Right renal pelvis (tissue), 4 donors: ENCODE data around the gene PRKN. TPM values are rescaled to one million over a fixed set of nuclear protein-coding genes. Genes with fewer than 3 reads are reported as not detected.

Experiments
- DNase-seq, 4 donors: peaks; one replicate each; pipeline ENCODE4 v3.0.0-alpha.2; 2013; ENCODE audit warnings: low read depth in 4 of 4, low spot score in 3 of 4, missing footprints in 1 of 4
- polyA plus RNA-seq, 4 donors: library from polyadenylated mRNA; unstranded; fragments of 120-200 nt; gene quantifications; one replicate each; pipeline ENCODE4 v1.2.1, GENCODE V29; 2013; ENCODE audit not compliant: insufficient read length in 4 of 4

The PRKN gene
- polyA plus RNA-seq, 4 donors: 8.7 to 12.4 (median 10.8) TPM

GRCh38 chr6:162092816-162093502 lies 634.6 kb downstream of the PRKN start:
- DNase-seq: no peak

GRCh38 chr6:162090734-162091133 lies 636.8 kb downstream of the PRKN start:
- no peak for DNase-seq

GRCh38 chr6:162088091-162088490 lies 639.5 kb downstream of the PRKN start:
- no peak for DNase-seq

- DNase-seq: no peak
Measured at GRCh38 chr6:162085561-162085960, 642.0 kb downstream of the PRKN start.

- DNase-seq: no peak
Measured at GRCh38 chr6:162082520-162082919, 645.0 kb downstream of the PRKN start.

GRCh38 chr6:162078667-162079066 lies 648.9 kb downstream of the PRKN start:
- no peak for DNase-seq

- DNase-seq: no peak
Measured at GRCh38 chr6:162078126-162078525, 649.4 kb downstream of the PRKN start.

GRCh38 chr6:162076816-162077215 lies 650.8 kb downstream of the PRKN start:
- DNase-seq: no peak

- DNase-seq: no peak
Measured at GRCh38 chr6:162074641-162075275, 652.8 kb downstream of the PRKN start.

- no peak for DNase-seq
Measured at GRCh38 chr6:162070639-162071038, 656.9 kb downstream of the PRKN start.

GRCh38 chr6:162069995-162070394 lies 657.6 kb downstream of the PRKN start:
- DNase-seq: no peak

GRCh38 chr6:162068340-162068739 lies 659.2 kb downstream of the PRKN start:
- DNase-seq: no peak

- DNase-seq: no peak
Measured at GRCh38 chr6:162063666-162064065, 663.9 kb downstream of the PRKN start.

GRCh38 chr6:162058281-162058875 lies 669.2 kb downstream of the PRKN start:
- peak in 1 of 4 donors; percentile 31 for DNase-seq

GRCh38 chr6:162056745-162057144 lies 670.8 kb downstream of the PRKN start:
- no peak for DNase-seq

- no peak for DNase-seq
Measured at GRCh38 chr6:162056061-162056460, 671.5 kb downstream of the PRKN start.

GRCh38 chr6:162055365-162055764 lies 672.2 kb downstream of the PRKN start:
- DNase-seq: no peak

- DNase-seq: no peak
Measured at GRCh38 chr6:162053084-162053483, 674.5 kb downstream of the PRKN start.

- DNase-seq: no peak
Measured at GRCh38 chr6:162050579-162050978, 677.0 kb downstream of the PRKN start.

- DNase-seq: no peak
Measured at GRCh38 chr6:162046324-162046723, 681.2 kb downstream of the PRKN start.

GRCh38 chr6:162032620-162033019 lies 694.9 kb downstream of the PRKN start:
- DNase-seq: no peak
